HEK293 (cell line): ENCODE results near the gene LATS1.

ENCODE experiments used
- HOXD13 ChIP-seq: sonication (generic); formaldehyde crosslinking; IDR thresholded peaks from 2 replicates; pipeline ENCODE4 v1.8.0; 2022; ENCODE audit warnings: missing genetic modification reagents, borderline replicate concordance
- KLF1 ChIP-seq: fragments of 450-650 bp; formaldehyde crosslinking; IDR thresholded peaks from 2 replicates; pipeline ENCODE4 v1.5.1; 2016; ENCODE audit warnings: missing biosample characterization, missing genetic modification characterization
- SCRT2 ChIP-seq: fragments of 450-650 bp; formaldehyde crosslinking; IDR thresholded peaks from 2 replicates; pipeline ENCODE4 v1.5.1; 2016; ENCODE audit warnings: missing biosample characterization, missing genetic modification characterization
- SP2 ChIP-seq: fragments of 450-650 bp; formaldehyde crosslinking; IDR thresholded peaks from 2 replicates; pipeline ENCODE4 v1.5.1; 2016; ENCODE audit warnings: missing biosample characterization, missing genetic modification characterization
- TRIM28 ChIP-seq: IDR thresholded peaks from 2 replicates; pipeline ENCODE4 v1.6.1; 2011; ENCODE audit warnings: low read length, control low read depth, borderline replicate concordance
- YY1 ChIP-seq: fragments of 450-650 bp; formaldehyde crosslinking; IDR thresholded peaks from 2 replicates; pipeline ENCODE4 v1.5.1; 2018; ENCODE audit warnings: missing biosample characterization, missing genetic modification characterization
- ZEB2 ChIP-seq: fragments of 450-650 bp; formaldehyde crosslinking; IDR thresholded peaks from 2 replicates; pipeline ENCODE4 v1.5.1; 2016; ENCODE audit warnings: missing biosample characterization, missing genetic modification characterization
- ZFHX2 ChIP-seq: fragments of 450-650 bp; formaldehyde crosslinking; conservative IDR thresholded peaks from 2 replicates; pipeline ENCODE4 v1.5.1; 2016; ENCODE audit warnings: missing biosample characterization, missing genetic modification characterization
- ZFP37 ChIP-seq: fragments of 450-650 bp; formaldehyde crosslinking; IDR thresholded peaks from 2 replicates; pipeline ENCODE4 v1.5.1; 2016; ENCODE audit warnings: missing biosample characterization, missing genetic modification characterization
- ZFP41 ChIP-seq: fragments of 450-650 bp; formaldehyde crosslinking; IDR thresholded peaks from 2 replicates; pipeline ENCODE4 v1.5.1; 2016; ENCODE audit warnings: missing biosample characterization, missing genetic modification characterization, borderline replicate concordance
- ZFP69B ChIP-seq: fragments of 450-650 bp; formaldehyde crosslinking; IDR thresholded peaks from 2 replicates; pipeline ENCODE4 v1.5.1; 2016; ENCODE audit warnings: missing biosample characterization, missing genetic modification characterization
- ZNF133 ChIP-seq: fragments of 450-650 bp; formaldehyde crosslinking; IDR thresholded peaks from 2 replicates; pipeline ENCODE4 v1.5.1; 2016; ENCODE audit warnings: missing biosample characterization, missing genetic modification characterization
- ZNF341 ChIP-seq: fragments of 450-650 bp; formaldehyde crosslinking; IDR thresholded peaks from 2 replicates; pipeline ENCODE4; 2016; ENCODE audit warnings: low read depth, missing biosample characterization, missing genetic modification characterization
- ZNF394 ChIP-seq: fragments of 450-650 bp; formaldehyde crosslinking; IDR thresholded peaks from 2 replicates; pipeline ENCODE4 v1.5.1; 2016; ENCODE audit warnings: missing biosample characterization, missing genetic modification characterization, mild to moderate bottlenecking, moderate library complexity, borderline replicate concordance
- ZNF501 ChIP-seq: fragments of 450-650 bp; formaldehyde crosslinking; IDR thresholded peaks from 2 replicates; pipeline ENCODE4 v1.5.1; 2016; ENCODE audit warnings: missing biosample characterization, missing genetic modification characterization
- ZNF555 ChIP-seq: fragments of 450-650 bp; formaldehyde crosslinking; conservative IDR thresholded peaks from 2 replicates; pipeline ENCODE4 v1.5.1; 2017; ENCODE audit warnings: missing biosample characterization, mild to moderate bottlenecking, missing genetic modification characterization, inconsistent platforms
- ZNF600 ChIP-seq: fragments of 450-650 bp; formaldehyde crosslinking; IDR thresholded peaks from 2 replicates; pipeline ENCODE4 v1.5.1; 2016; ENCODE audit warnings: missing biosample characterization, missing genetic modification characterization
- ZNF629 ChIP-seq: fragments of 450-650 bp; formaldehyde crosslinking; IDR thresholded peaks from 2 replicates; pipeline ENCODE4 v1.5.1; 2017; ENCODE audit warnings: missing biosample characterization, missing genetic modification characterization
- ZNF677 ChIP-seq: fragments of 450-650 bp; IDR thresholded peaks from 2 replicates; pipeline ENCODE4 v1.5.0; 2018; ENCODE audit warnings: missing biosample characterization, mild to moderate bottlenecking, missing genetic modification characterization, moderate library complexity
- TF ChIP-seq, protein P1 (sequence below): sonication (generic); formaldehyde crosslinking; IDR thresholded peaks from 2 replicates; pipeline ENCODE4 v1.8.1; 2022; ENCODE audit warnings: mild to moderate bottlenecking, moderate library complexity, missing genetic modification reagents
- TF ChIP-seq, protein P2 (sequence below): fragments of 450-650 bp; formaldehyde crosslinking; conservative IDR thresholded peaks from 2 replicates; pipeline ENCODE4 v1.5.1; 2016; ENCODE audit warnings: low read depth, missing biosample characterization, missing genetic modification characterization
- TF ChIP-seq, protein P3 (sequence below): fragments of 450-650 bp; formaldehyde crosslinking; IDR thresholded peaks from 2 replicates; pipeline ENCODE4 v1.5.1; 2016; ENCODE audit warnings: missing biosample characterization, missing genetic modification characterization, borderline replicate concordance
- TF ChIP-seq, protein P4 (sequence below): fragments of 450-650 bp; IDR thresholded peaks from 2 replicates; pipeline ENCODE4 v1.5.1; 2018; ENCODE audit warnings: missing biosample characterization, mild to moderate bottlenecking, missing genetic modification characterization
- TF ChIP-seq, protein P5 (sequence below): fragments of 450-650 bp; formaldehyde crosslinking; IDR thresholded peaks from 2 replicates; pipeline ENCODE4 v1.5.1; 2016; ENCODE audit warnings: missing biosample characterization, missing genetic modification characterization
- TF ChIP-seq, protein P6 (sequence below): fragments of 450-650 bp; formaldehyde crosslinking; IDR thresholded peaks from 2 replicates; pipeline ENCODE4 v1.5.1; 2016; ENCODE audit warnings: missing biosample characterization, missing genetic modification characterization

LATS1 gene

DNA sequence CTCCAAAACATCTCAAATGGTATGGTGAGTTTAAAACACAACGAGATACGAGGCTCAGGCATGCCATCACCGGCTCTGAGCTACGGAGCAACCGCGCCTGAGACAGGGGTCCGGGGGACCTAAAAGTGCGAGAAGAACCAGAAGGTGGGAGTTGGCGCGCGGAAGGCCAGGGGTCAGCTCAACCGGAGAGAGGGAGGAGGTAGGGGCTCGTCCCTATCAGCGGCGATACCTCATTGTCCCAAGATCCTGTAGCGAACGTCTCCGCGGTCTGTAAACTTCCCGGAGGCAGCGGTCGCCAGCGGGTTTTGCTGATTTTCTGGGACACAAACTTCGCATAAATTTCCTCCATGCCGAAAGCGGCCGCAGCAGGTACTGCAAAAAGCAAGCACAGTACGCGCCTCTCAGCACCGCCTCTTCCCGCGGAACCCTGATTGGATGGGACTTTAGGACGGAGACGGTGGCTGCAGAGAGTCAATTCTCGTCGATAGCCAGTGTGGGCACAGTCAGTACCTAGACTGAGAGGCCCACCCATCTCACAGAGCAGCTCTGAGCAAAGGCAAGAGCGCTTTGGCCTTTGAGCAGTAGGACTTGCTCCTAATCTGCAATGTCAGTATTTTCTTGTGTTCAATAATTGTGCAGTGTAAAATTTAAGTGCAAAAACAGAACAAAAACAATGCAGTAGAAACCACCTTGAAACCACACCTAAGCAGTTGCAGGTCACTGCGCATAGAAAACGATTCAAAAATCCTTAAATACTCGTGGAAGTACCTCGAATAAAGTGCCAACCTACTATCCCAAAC is 28.4 kb upstream of the LATS1 start, which contains the start of gene NUP43 (continued):
- TF ChIP-seq ZEB2, result peak; percentile 57; the same call in 1 of the 2 replicates
- TF ChIP-seq, protein P1, sequence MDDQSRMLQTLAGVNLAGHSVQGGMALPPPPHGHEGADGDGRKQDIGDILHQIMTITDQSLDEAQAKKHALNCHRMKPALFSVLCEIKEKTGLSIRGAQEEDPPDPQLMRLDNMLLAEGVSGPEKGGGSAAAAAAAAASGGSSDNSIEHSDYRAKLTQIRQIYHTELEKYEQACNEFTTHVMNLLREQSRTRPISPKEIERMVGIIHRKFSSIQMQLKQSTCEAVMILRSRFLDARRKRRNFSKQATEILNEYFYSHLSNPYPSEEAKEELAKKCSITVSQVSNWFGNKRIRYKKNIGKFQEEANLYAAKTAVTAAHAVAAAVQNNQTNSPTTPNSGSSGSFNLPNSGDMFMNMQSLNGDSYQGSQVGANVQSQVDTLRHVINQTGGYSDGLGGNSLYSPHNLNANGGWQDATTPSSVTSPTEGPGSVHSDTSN (CRISPR knock-in tag), result peak; percentile 80; the same call in 1 of the 2 replicates
- TF ChIP-seq ZNF677 (tag by site-specific recombination), result no peak
- TF ChIP-seq ZNF394 (tag by site-specific recombination), result peak; percentile 33; the same call in 1 of the 2 replicates
- TF ChIP-seq, protein P2, sequence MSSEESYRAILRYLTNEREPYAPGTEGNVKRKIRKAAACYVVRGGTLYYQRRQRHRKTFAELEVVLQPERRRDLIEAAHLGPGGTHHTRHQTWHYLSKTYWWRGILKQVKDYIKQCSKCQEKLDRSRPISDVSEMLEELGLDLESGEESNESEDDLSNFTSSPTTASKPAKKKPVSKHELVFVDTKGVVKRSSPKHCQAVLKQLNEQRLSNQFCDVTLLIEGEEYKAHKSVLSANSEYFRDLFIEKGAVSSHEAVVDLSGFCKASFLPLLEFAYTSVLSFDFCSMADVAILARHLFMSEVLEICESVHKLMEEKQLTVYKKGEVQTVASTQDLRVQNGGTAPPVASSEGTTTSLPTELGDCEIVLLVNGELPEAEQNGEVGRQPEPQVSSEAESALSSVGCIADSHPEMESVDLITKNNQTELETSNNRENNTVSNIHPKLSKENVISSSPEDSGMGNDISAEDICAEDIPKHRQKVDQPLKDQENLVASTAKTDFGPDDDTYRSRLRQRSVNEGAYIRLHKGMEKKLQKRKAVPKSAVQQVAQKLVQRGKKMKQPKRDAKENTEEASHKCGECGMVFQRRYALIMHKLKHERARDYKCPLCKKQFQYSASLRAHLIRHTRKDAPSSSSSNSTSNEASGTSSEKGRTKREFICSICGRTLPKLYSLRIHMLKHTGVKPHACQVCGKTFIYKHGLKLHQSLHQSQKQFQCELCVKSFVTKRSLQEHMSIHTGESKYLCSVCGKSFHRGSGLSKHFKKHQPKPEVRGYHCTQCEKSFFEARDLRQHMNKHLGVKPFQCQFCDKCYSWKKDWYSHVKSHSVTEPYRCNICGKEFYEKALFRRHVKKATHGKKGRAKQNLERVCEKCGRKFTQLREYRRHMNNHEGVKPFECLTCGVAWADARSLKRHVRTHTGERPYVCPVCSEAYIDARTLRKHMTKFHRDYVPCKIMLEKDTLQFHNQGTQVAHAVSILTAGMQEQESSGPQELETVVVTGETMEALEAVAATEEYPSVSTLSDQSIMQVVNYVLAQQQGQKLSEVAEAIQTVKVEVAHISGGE, result peak; percentile 41; the same call in 1 of the 2 replicates
- TF ChIP-seq, protein P3, sequence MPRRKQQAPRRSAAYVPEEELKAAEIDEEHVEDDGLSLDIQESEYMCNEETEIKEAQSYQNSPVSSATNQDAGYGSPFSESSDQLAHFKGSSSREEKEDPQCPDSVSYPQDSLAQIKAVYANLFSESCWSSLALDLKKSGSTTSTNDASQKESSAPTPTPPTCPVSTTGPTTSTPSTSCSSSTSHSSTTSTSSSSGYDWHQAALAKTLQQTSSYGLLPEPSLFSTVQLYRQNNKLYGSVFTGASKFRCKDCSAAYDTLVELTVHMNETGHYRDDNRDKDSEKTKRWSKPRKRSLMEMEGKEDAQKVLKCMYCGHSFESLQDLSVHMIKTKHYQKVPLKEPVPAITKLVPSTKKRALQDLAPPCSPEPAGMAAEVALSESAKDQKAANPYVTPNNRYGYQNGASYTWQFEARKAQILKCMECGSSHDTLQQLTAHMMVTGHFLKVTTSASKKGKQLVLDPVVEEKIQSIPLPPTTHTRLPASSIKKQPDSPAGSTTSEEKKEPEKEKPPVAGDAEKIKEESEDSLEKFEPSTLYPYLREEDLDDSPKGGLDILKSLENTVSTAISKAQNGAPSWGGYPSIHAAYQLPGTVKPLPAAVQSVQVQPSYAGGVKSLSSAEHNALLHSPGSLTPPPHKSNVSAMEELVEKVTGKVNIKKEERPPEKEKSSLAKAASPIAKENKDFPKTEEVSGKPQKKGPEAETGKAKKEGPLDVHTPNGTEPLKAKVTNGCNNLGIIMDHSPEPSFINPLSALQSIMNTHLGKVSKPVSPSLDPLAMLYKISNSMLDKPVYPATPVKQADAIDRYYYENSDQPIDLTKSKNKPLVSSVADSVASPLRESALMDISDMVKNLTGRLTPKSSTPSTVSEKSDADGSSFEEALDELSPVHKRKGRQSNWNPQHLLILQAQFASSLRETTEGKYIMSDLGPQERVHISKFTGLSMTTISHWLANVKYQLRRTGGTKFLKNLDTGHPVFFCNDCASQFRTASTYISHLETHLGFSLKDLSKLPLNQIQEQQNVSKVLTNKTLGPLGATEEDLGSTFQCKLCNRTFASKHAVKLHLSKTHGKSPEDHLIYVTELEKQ (tag by site-specific recombination), result no peak
- TF ChIP-seq SCRT2 (tag by site-specific recombination), result 0 out of 2 replicates have a peak, but pooled peaks have one; percentile 22
- TF ChIP-seq, protein P4, sequence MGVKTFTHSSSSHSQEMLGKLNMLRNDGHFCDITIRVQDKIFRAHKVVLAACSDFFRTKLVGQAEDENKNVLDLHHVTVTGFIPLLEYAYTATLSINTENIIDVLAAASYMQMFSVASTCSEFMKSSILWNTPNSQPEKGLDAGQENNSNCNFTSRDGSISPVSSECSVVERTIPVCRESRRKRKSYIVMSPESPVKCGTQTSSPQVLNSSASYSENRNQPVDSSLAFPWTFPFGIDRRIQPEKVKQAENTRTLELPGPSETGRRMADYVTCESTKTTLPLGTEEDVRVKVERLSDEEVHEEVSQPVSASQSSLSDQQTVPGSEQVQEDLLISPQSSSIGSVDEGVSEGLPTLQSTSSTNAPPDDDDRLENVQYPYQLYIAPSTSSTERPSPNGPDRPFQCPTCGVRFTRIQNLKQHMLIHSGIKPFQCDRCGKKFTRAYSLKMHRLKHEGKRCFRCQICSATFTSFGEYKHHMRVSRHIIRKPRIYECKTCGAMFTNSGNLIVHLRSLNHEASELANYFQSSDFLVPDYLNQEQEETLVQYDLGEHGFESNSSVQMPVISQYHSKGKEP (tag by site-specific recombination), result peak; percentile 20; the same call in 1 of the 2 replicates
- TF ChIP-seq TRIM28, result peak; percentile 50; the same call in 1 of the 2 replicates
- TF ChIP-seq ZNF600 (tag by site-specific recombination), result peak; percentile 76
- no peak for TF ChIP-seq ZNF555
- TF ChIP-seq SP2 (tag by site-specific recombination), result peak; percentile 86
- peak; percentile 78; the same call in 1 of the 2 replicates for TF ChIP-seq ZFP69B (tag by site-specific recombination)
- TF ChIP-seq YY1 (tag by site-specific recombination), result no peak
- TF ChIP-seq, protein P5, sequence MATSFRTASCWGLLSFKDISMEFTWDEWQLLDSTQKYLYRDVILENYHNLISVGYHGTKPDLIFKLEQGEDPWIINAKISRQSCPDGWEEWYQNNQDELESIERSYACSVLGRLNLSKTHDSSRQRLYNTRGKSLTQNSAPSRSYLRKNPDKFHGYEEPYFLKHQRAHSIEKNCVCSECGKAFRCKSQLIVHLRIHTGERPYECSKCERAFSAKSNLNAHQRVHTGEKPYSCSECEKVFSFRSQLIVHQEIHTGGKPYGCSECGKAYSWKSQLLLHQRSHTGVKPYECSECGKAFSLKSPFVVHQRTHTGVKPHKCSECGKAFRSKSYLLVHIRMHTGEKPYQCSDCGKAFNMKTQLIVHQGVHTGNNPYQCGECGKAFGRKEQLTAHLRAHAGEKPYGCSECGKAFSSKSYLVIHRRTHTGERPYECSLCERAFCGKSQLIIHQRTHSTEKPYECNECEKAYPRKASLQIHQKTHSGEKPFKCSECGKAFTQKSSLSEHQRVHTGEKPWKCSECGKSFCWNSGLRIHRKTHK (tag by site-specific recombination), result no peak
- peak; percentile 88; the same call in 1 of the 2 replicates for TF ChIP-seq ZNF501
- TF ChIP-seq ZFHX2 (tag by site-specific recombination), result peak; percentile 49; the same call in 1 of the 2 replicates
- no peak for TF ChIP-seq ZNF133 (tag by site-specific recombination)
- peak; percentile 12; the same call in 1 of the 2 replicates for TF ChIP-seq ZNF341 (tag by site-specific recombination)
- TF ChIP-seq ZNF629 (tag by site-specific recombination), result peak; percentile 61
- no peak; the same call in 1 of the 2 replicates for TF ChIP-seq KLF1 (tag by site-specific recombination)
- peak; percentile 32; the same call in 1 of the 2 replicates for TF ChIP-seq HOXD13 (CRISPR knock-in tag)
- TF ChIP-seq, protein P6, sequence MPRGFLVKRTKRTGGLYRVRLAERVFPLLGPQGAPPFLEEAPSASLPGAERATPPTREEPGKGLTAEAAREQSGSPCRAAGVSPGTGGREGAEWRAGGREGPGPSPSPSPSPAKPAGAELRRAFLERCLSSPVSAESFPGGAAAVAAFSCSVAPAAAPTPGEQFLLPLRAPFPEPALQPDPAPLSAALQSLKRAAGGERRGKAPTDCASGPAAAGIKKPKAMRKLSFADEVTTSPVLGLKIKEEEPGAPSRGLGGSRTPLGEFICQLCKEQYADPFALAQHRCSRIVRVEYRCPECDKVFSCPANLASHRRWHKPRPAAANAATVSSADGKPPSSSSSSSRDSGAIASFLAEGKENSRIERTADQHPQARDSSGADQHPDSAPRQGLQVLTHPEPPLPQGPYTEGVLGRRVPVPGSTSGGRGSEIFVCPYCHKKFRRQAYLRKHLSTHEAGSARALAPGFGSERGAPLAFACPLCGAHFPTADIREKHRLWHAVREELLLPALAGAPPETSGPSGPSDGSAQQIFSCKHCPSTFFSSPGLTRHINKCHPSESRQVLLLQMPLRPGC (tag by site-specific recombination), result no peak
- peak; percentile 84 for TF ChIP-seq ZFP37
- TF ChIP-seq ZFP41 (tag by site-specific recombination), result no peak
